IMR-90 (cell line): ENCODE results near the gene TGFB3. TPM values are rescaled to one million over a fixed set of nuclear protein-coding genes. Genes with fewer than 3 reads are reported as not detected.

Experiments
- ATAC-seq: fragments of 200-7000 bp; cut with Tn5 transposase; 2 replicates; pipeline ENCODE4 v1.9.1; 2020; ENCODE audit warnings: low read depth, mild to moderate bottlenecking, moderate library complexity
- BruUV-seq: library from RNA; stranded (reverse); fragments of 400-500 nt; replicated peaks from 2 replicates; lab custom pipeline; 2021; lab: Mats Ljungman, UMichigan
- CTCF ChIA-PET: fragments of 300-600 bp; formaldehyde crosslinking; extraction: SDS; loops from one replicate; lab custom pipeline; 2021; ENCODE audit warnings: antibody characterized with exemption; lab: Yijun Ruan, JAX
- POLR2A ChIA-PET: fragments of 300-600 bp; sonication (Branson Sonifier 250); formaldehyde crosslinking; loops from one replicate; lab custom pipeline; 2022; ENCODE audit warnings: antibody characterized with exemption; ENCODE audit not compliant: unreplicated experiment; lab: Charles Lee
- DNase-seq: peaks from one replicate; pipeline ENCODE4 v3.0.0; 2013
- H2AFZ ChIP-seq: replicated peaks from 2 replicates; pipeline ENCODE3; 2013; ENCODE audit warnings: low read length, mild to moderate bottlenecking; ENCODE audit not compliant: poor library complexity
- H2AK5ac ChIP-seq: 2 replicates; pipeline ENCODE4 v1.6.1; 2013; ENCODE audit warnings: low read depth, low read length, inconsistent platforms
- H2AK9ac ChIP-seq: replicated peaks from 2 replicates; pipeline ENCODE3; 2013; ENCODE audit warnings: mild to moderate bottlenecking, low read depth, low read length, moderate library complexity; ENCODE audit not compliant: poor library complexity
- H2BK120ac ChIP-seq: 2 replicates; pipeline ENCODE4 v1.6.1; 2013; ENCODE audit warnings: low read depth, low read length, inconsistent platforms
- H2BK15ac ChIP-seq: 3 replicates; pipeline ENCODE4 v1.6.1; 2013; ENCODE audit warnings: low read depth, low read length, inconsistent platforms
- H2BK20ac ChIP-seq: 2 replicates; pipeline ENCODE4 v1.6.1; 2013; ENCODE audit warnings: low read depth, mild to moderate bottlenecking, inconsistent platforms, low read length, moderate library complexity
- H2BK5ac ChIP-seq: 2 replicates; pipeline ENCODE4 v1.6.1; 2013; ENCODE audit warnings: mild to moderate bottlenecking, low read depth, low read length, inconsistent platforms; ENCODE audit not compliant: poor library complexity, severe bottlenecking
- H3K14ac ChIP-seq: replicated peaks from 2 replicates; pipeline ENCODE4 v1.6.1; 2013; ENCODE audit warnings: low read depth, low read length, inconsistent platforms
- H3K18ac ChIP-seq: 2 replicates; pipeline ENCODE4 v1.6.1; 2013; ENCODE audit warnings: low read depth, low read length, control low read depth
- H3K23ac ChIP-seq: 2 replicates; pipeline ENCODE4 v1.6.1; 2013; ENCODE audit warnings: low read depth, low read length, inconsistent platforms
- H3K27ac ChIP-seq: 2 replicates; pipeline ENCODE4 v1.5.1; 2013; ENCODE audit warnings: mild to moderate bottlenecking, control low read depth, low read length; ENCODE audit not compliant: insufficient read depth
- H3K27me3 ChIP-seq: 2 replicates; pipeline ENCODE4 v1.6.1; 2013; ENCODE audit warnings: low read length; ENCODE audit not compliant: control insufficient read depth, insufficient read depth
- H3K36me3 ChIP-seq: 2 replicates; pipeline ENCODE4 v1.6.1; 2013; ENCODE audit warnings: low read length, mixed read lengths; ENCODE audit not compliant: control insufficient read depth, insufficient read depth
- H3K4ac ChIP-seq: 2 replicates; pipeline ENCODE4 v1.6.1; 2013; ENCODE audit warnings: low read depth, low read length, inconsistent platforms
- H3K4me1 ChIP-seq: 2 replicates; pipeline ENCODE4 v1.6.1; 2013; ENCODE audit warnings: low read length, mixed read lengths; ENCODE audit not compliant: control insufficient read depth, insufficient read depth
- H3K4me2 ChIP-seq: 2 replicates; pipeline ENCODE4 v1.6.1; 2013; ENCODE audit warnings: low read depth, mild to moderate bottlenecking, control low read depth, low read length, moderate library complexity
- H3K4me3 ChIP-seq: 2 replicates; pipeline ENCODE4 v1.5.1; 2013; ENCODE audit warnings: low read depth, mild to moderate bottlenecking, control low read depth, low read length, moderate library complexity; ENCODE audit not compliant: insufficient read depth
- H3K56ac ChIP-seq: 2 replicates; pipeline ENCODE4 v1.6.1; 2013; ENCODE audit warnings: low read length, inconsistent platforms; ENCODE audit not compliant: insufficient read depth; ENCODE audit errors: extremely low read depth
- H3K79me1 ChIP-seq, 2 experiments: 2 replicates each; pipeline ENCODE4 v1.6.1; 2013; ENCODE audit warnings: low read length in 2 of 2, inconsistent platforms in 1 of 2, low read depth in 1 of 2
- H3K9ac ChIP-seq: 2 replicates; pipeline ENCODE4 v1.6.1; 2013; ENCODE audit warnings: low read depth, low read length, control low read depth
- H3K9me1 ChIP-seq: 2 replicates; pipeline ENCODE4 v1.6.1; 2013; ENCODE audit warnings: low read length, inconsistent platforms; ENCODE audit not compliant: insufficient read depth
- H3K9me3 ChIP-seq: 2 replicates; pipeline ENCODE4 v1.6.1; 2013; ENCODE audit warnings: low read length; ENCODE audit not compliant: control insufficient read depth, insufficient read depth
- H4K20me1 ChIP-seq: 2 replicates; pipeline ENCODE4 v1.6.1; 2013; ENCODE audit warnings: low read length, inconsistent platforms; ENCODE audit not compliant: insufficient read depth
- H4K5ac ChIP-seq: 2 replicates; pipeline ENCODE4 v1.6.1; 2013; ENCODE audit warnings: mild to moderate bottlenecking, low read depth, low read length, control low read depth
- H4K8ac ChIP-seq, 2 experiments: 2 replicates each; pipeline ENCODE4 v1.6.1; 2013; ENCODE audit warnings: low read depth in 2 of 2, low read length in 2 of 2, control low read depth in 1 of 2, inconsistent platforms in 1 of 2
- H4K91ac ChIP-seq: 2 replicates; pipeline ENCODE4 v1.6.1; 2013; ENCODE audit warnings: low read depth, low read length, inconsistent platforms; ENCODE audit not compliant: insufficient read depth
- BHLHE40 ChIP-seq: fragments of 150-350 bp; IDR thresholded peaks from 2 replicates; pipeline ENCODE4 v1.6.1; 2016; ENCODE audit warnings: mild to moderate bottlenecking, low read depth, low read length
- CEBPB ChIP-seq: IDR thresholded peaks from 2 replicates; pipeline ENCODE4 v1.6.1; 2012; ENCODE audit warnings: low read depth, low read length, improper control_type of control experiment
- CHD1 ChIP-seq: IDR thresholded peaks from 2 replicates; pipeline ENCODE4 v1.6.1; 2012; ENCODE audit warnings: low read depth, low read length, improper control_type of control experiment
- FOS ChIP-seq: fragments of 150-350 bp; IDR thresholded peaks from 2 replicates; pipeline ENCODE4 v1.6.1; 2016; ENCODE audit warnings: low read depth, low read length
- MAFK ChIP-seq: IDR thresholded peaks from 2 replicates; pipeline ENCODE4 v1.6.1; 2012; ENCODE audit warnings: low read depth, low read length, improper control_type of control experiment
- MAZ ChIP-seq: IDR thresholded peaks from 2 replicates; pipeline ENCODE4 v1.6.1; 2012; ENCODE audit warnings: low read depth, mild to moderate bottlenecking, low read length, improper control_type of control experiment, moderate library complexity, borderline replicate concordance
- MXI1 ChIP-seq: IDR thresholded peaks from 2 replicates; pipeline ENCODE4 v1.6.1; 2012; ENCODE audit warnings: low read depth, mild to moderate bottlenecking, low read length, moderate library complexity, borderline replicate concordance
- POLR2A ChIP-seq: IDR thresholded peaks from 2 replicates; pipeline ENCODE4 v1.6.1; 2012; ENCODE audit warnings: mild to moderate bottlenecking, low read depth, low read length
- RAD21 ChIP-seq: IDR thresholded peaks from 2 replicates; pipeline ENCODE4 v1.6.1; 2012; ENCODE audit warnings: low read length, improper control_type of control experiment
- RCOR1 ChIP-seq: IDR thresholded peaks from 2 replicates; pipeline ENCODE4 v1.6.1; 2012; ENCODE audit warnings: mild to moderate bottlenecking, low read length, improper control_type of control experiment; ENCODE audit not compliant: insufficient replicate concordance
- RFX5 ChIP-seq: IDR thresholded peaks from 2 replicates; pipeline ENCODE4 v1.8.0; 2012; ENCODE audit warnings: low read depth, mild to moderate bottlenecking, low read length, moderate library complexity
- SMC3 ChIP-seq: fragments of 150-350 bp; IDR thresholded peaks from 2 replicates; pipeline ENCODE4 v1.6.1; 2016; ENCODE audit warnings: low read depth, mild to moderate bottlenecking, antibody characterized with exemption, low read length, moderate library complexity
- USF2 ChIP-seq: fragments of 150-350 bp; IDR thresholded peaks from 2 replicates; pipeline ENCODE4 v1.6.1; 2017; ENCODE audit warnings: mild to moderate bottlenecking, antibody characterized with exemption, low read length, low read depth
- WGBS, 2 experiments: methylation state at CpG; one replicate each; pipeline versions ENCODE4 v1.1.5 to v1.1.7; 2013; ENCODE audit warnings: missing lambda C conversion rate in 2 of 2; ENCODE audit not compliant: insufficient read length in 1 of 2; ENCODE audit errors: extremely low coverage in 2 of 2; 5-methylcytosine and 5-hydroxymethylcytosine counted together
- dilution Hi-C: fragments of 300-500 bp; cut with HindIII; formaldehyde crosslinking; loops from one replicate; pipeline ENCODE4 v1.14.3; 2018; ENCODE audit warnings: low sequenced_read_pairs; ENCODE audit not compliant: unreplicated experiment
- in situ Hi-C: fragments of 300-500 bp; cut with MboI; formaldehyde crosslinking; loops from 3 replicates; pipeline ENCODE4 v1.14.3; 2019; ENCODE audit warnings: low sequenced_read_pairs, inconsistent platforms, mixed read lengths
- intact Hi-C: fragments of 100-400 bp; cut with micrococcal nuclease; formaldehyde crosslinking; loops from 2 replicates; pipeline ENCODE4 v1.10.0; 2022
- polyA plus RNA-seq, 3 experiments: library from polyadenylated mRNA; depleted of rRNA; stranded (reverse); fragments of >200 nt; gene quantifications; 2 replicates each; pipeline ENCODE4 v1.2.3, GENCODE V29; 2012; ENCODE audit warnings: low replicate concordance in 1 of 3
- total RNA-seq: library from RNA; depleted of rRNA; stranded (reverse); fragments of >200 nt; gene quantifications from 2 replicates; pipeline ENCODE4 v1.2.3, GENCODE V29; 2012

TGFB3 gene
- total and polyA plus RNA-seq, 2 of the 4 experiments (the other 2 are of a cell fraction), result 2.2 to 4.3 TPM

- POLR2A ChIA-PET, result no interaction called here
- Histone ChIP-seq H3K9me3 (no peaks in the 10 kb centered on the region), H3K4me1 (peaks cover 2% of the 10 kb centered on the region), H4K5ac (no peak overlapping the region), H3K36me3 (peaks cover 29% of the 10 kb centered on the region), H3K79me1 (0 out of 4 replicates have a peak, but pooled peaks cover 2 to 4% of the 10 kb centered on the region in 2 experiments), H2AFZ (no peak overlapping the region), H3K14ac (no peak overlapping the region), H4K8ac (no peak overlapping the region), H3K4me3 (no peak overlapping the region), H3K27me3 (no peaks in the 10 kb centered on the region), H4K20me1 (no peaks in the 10 kb centered on the region), H2BK5ac (no peak overlapping the region), H2BK15ac (no peak overlapping the region), H3K4ac (no peak overlapping the region), H2AK9ac (no peak overlapping the region), H2BK120ac (no peak overlapping the region), H3K56ac (no peak overlapping the region), H3K4me2 (no peak overlapping the region), H3K27ac (no peak overlapping the region), H3K9ac (no peak overlapping the region), H2AK5ac (no peak overlapping the region), H4K91ac (no peak overlapping the region), H2BK20ac (no peak overlapping the region), H3K18ac (no peak overlapping the region), H3K9me1 (peaks cover 5% of the 10 kb centered on the region; the same call in 1 of the 2 replicates), H3K23ac (no peak overlapping the region)
- in situ Hi-C loops (no loop called here), dilution Hi-C loops (no loop called here), intact Hi-C loops (loop anchor here (10.0 kb wide), 1 partner anchor 149 kb away; the partner anchor contains the start of gene GPATCH2L)
- DNase-seq (no peak), ATAC-seq (no peak)
- CTCF ChIA-PET, result no interaction called here
- no TSS peak for BruUV-seq
- WGBS, 2 experiments, result 82% methylated on average over 1 of the region's 2 CpGs; no CpG with 5 or more reads in 1 of the 2 experiments
- TF ChIP-seq MAZ (no peak), SMC3 (no peak), CHD1 (no peak), MAFK (no peak), CEBPB (no peak), MXI1 (no peak), BHLHE40 (no peak), RCOR1 (no peak), RFX5 (no peak), RAD21 (no peak), USF2 (no peak), POLR2A (no peak), FOS (no peak)
Measured at GRCh38 chr14:76006253-76006652, 24.5 kb upstream of the TGFB3 start.
